T47D (cell line): ENCODE results near the gene ABL2.
"Not testable (repeated sequence)": the region's sequence is repeated elsewhere in the genome, so short reads cannot be mapped to it uniquely, and the experiment has no call there.

Experiments used
- DNase-seq, 2 experiments: peaks; one replicate each; pipeline versions ENCODE4 v3.0.0 to v3.0.0-alpha.2; 2011 to 2012; ENCODE audit warnings: low read depth in 1 of 2, low spot score in 1 of 2
- JUND ChIP-seq: IDR thresholded peaks from 2 replicates; pipeline ENCODE4 v1.6.1; 2012; ENCODE audit warnings: low read depth
- in situ Hi-C: cut with HindIII; loops from 2 replicates; pipeline ENCODE4 v1.10.0; 2016; ENCODE audit warnings: low sequenced_read_pairs, low pct_unique_long_range_greater_than_20kb

ABL2 gene

GRCh38 chr1:179202161-179202560, 27.3 kb downstream of the ABL2 start:
- TF ChIP-seq JUND = no peak
- DNase-seq = no peak
- in situ Hi-C loops = no loop called here

GRCh38 chr1:179200586-179200985, 28.9 kb downstream of the ABL2 start:
- in situ Hi-C loops = no loop called here

GRCh38 chr1:179197690-179198297, 31.7 kb downstream of the ABL2 start:
- in situ Hi-C loops = no loop called here
- DNase-seq = no peak
- no peak for TF ChIP-seq JUND

More at GRCh38 chr1:179200586-179200985, 28.9 kb downstream of the ABL2 start:
- no peak for TF ChIP-seq JUND
- DNase-seq = no peak

GRCh38 chr1:179195857-179196256, 33.6 kb downstream of the ABL2 start:
- in situ Hi-C loops, DNase-seq: not testable (repeated sequence)

GRCh38 chr1:179195376-179195775, 34.1 kb downstream of the ABL2 start:
- in situ Hi-C loops = no loop called here
- no peak for TF ChIP-seq JUND
- DNase-seq = no peak

GRCh38 chr1:179194068-179194537, 35.4 kb downstream of the ABL2 start:
- TF ChIP-seq JUND = no peak
- DNase-seq = no peak
- in situ Hi-C loops = no loop called here

- no peak for TF ChIP-seq JUND
- no peak for DNase-seq
- in situ Hi-C loops = no loop called here
Measured at GRCh38 chr1:179190861-179191260, 38.6 kb downstream of the ABL2 start.

GRCh38 chr1:179187735-179188471, 41.6 kb downstream of the ABL2 start:
- in situ Hi-C loops = no loop called here
- DNase-seq = no peak
- TF ChIP-seq JUND = no peak

GRCh38 chr1:179187043-179187442, 42.4 kb downstream of the ABL2 start:
- TF ChIP-seq JUND = no peak

GRCh38 chr1:179184403-179184802, 45.1 kb downstream of the ABL2 start:
- TF ChIP-seq JUND = no peak
- no peak for DNase-seq
- in situ Hi-C loops = no loop called here

More at GRCh38 chr1:179187043-179187442, 42.4 kb downstream of the ABL2 start:
- in situ Hi-C loops = no loop called here
- DNase-seq = no peak

GRCh38 chr1:179183857-179184256, 45.6 kb downstream of the ABL2 start:
- DNase-seq = no peak
- no peak for TF ChIP-seq JUND
- in situ Hi-C loops = no loop called here

GRCh38 chr1:179178950-179179349, 50.5 kb downstream of the ABL2 start:
- no peak for TF ChIP-seq JUND
- in situ Hi-C loops = no loop called here
- no peak for DNase-seq

GRCh38 chr1:179178183-179178582, 51.3 kb downstream of the ABL2 start:
- no peak for TF ChIP-seq JUND
- in situ Hi-C loops = no loop called here
- DNase-seq = no peak
